ENCODE results near the gene PRRT3.
A peak's percentile ranks its signal among the peaks of the same experiment; 100 is the strongest.

DNA sequence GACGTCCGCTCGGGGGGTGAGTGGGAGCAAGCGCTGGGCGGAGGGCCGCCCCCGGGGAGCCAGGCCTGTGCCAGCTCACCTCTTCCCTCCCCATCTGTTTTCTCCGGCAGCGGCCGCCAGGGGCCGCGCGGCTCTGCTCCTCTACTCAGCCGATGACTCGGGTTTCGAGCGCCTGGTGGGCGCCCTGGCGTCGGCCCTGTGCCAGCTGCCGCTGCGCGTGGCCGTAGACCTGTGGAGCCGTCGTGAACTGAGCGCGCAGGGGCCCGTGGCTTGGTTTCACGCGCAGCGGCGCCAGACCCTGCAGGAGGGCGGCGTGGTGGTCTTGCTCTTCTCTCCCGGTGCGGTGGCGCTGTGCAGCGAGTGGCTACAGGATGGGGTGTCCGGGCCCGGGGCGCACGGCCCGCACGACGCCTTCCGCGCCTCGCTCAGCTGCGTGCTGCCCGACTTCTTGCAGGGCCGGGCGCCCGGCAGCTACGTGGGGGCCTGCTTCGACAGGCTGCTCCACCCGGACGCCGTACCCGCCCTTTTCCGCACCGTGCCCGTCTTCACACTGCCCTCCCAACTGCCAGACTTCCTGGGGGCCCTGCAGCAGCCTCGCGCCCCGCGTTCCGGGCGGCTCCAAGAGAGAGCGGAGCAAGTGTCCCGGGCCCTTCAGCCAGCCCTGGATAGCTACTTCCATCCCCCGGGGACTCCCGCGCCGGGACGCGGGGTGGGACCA lies 19.2 kb downstream of the PRRT3 start:
- peak; percentile 65 to 90 (median 83) for TF ChIP-seq CTCF (IDR thresholded peaks at IDR 0.05 in 8 of 11, conservative IDR thresholded peaks at IDR 0.05 in 3 of 11)
- no peak for TF ChIP-seq POLR2A (IDR thresholded peaks at IDR 0.05)
- TF ChIP-seq POLR2AphosphoS5 (IDR thresholded peaks at IDR 0.05): peak; percentile 11 to 84 (median 72)
